Measurements from ENCODE around the gene ST7. TPM values are rescaled to one million over a fixed set of nuclear protein-coding genes. Genes with fewer than 3 reads are reported as not detected.

ST7 gene
- total and polyA plus RNA-seq, 2 of the 8 experiments (the other 6 are each of a cell fraction or from before 2014, with no cell fraction given), result 16.3 to 18.0 TPM

DNA sequence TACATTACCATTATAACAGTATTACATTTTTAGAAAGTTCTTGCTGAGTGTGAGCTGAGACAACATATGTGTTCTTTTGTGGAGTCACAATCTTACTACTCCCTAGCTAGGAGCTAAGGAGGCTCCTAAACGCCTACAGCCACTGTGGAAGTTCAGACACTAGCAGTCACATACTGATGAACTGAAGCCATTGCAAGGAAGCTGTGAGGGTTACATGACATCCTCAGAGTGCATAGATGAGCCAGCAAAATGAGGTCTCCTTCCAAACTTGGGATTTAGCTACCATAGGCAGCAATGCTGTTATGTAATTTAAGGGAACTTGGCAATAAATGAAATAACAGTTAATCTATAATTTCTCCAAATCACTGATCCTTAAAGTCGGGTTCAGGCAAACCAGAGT, 10.8 kb upstream of the ST7 start (continued):
- TF ChIP-seq NANOG (IDR thresholded peaks at IDR 0.05; ENCODE audit: insufficient read depth, low read depth, low read length, poor library complexity, severe bottlenecking), result no peak
- no peak for TF ChIP-seq SIX5 (IDR thresholded peaks at IDR 0.05; ENCODE audit: low read depth, low read length)
- TF ChIP-seq FOSL1 (IDR thresholded peaks at IDR 0.05; ENCODE audit: insufficient read depth, low read depth, low read length), result no peak

Data from H1 (cell line).